ENCODE measurements around the gene TOX2.

Gene TOX2

GRCh38 chr20:44112456-44112855 lies 197.8 kb downstream of the TOX2 start:
- Histone ChIP-seq H3K79me2 (ENCODE audit: low read length) (no peaks in the 10 kb centered on the region), H4K20me1 (ENCODE audit: insufficient read depth, low read length) (no peaks in the 10 kb centered on the region), H3K4me3 (ENCODE audit: low read length) (no peak overlapping the region), H3K9ac (ENCODE audit: low read length) (no peak overlapping the region), H3K9me3 (ENCODE audit: insufficient read depth, low read length) (peaks cover 10% of the 10 kb centered on the region), H3K36me3 (replicated peaks; ENCODE audit: low read depth, low read length) (peaks cover 9% of the 10 kb centered on the region), H2AFZ (ENCODE audit: low read depth, low read length) (no peak overlapping the region), H3K27ac (ENCODE audit: low read length) (no peak overlapping the region), H3K27me3 (ENCODE audit: low read depth, low read length) (peaks cover 21% of the 10 kb centered on the region; the same call in 1 of the 2 replicates), H3K4me1 (ENCODE audit: low read length) (no peaks in the 10 kb centered on the region), H3K4me2 (ENCODE audit: low read length) (no peak overlapping the region)
- no peak for TF ChIP-seq CTCF (IDR thresholded peaks at IDR 0.05; ENCODE audit: low read depth, low read length)
- no peak for TF ChIP-seq EZH2phosphoT487 (IDR thresholded peaks at IDR 0.05; ENCODE audit: low read depth)

DNA sequence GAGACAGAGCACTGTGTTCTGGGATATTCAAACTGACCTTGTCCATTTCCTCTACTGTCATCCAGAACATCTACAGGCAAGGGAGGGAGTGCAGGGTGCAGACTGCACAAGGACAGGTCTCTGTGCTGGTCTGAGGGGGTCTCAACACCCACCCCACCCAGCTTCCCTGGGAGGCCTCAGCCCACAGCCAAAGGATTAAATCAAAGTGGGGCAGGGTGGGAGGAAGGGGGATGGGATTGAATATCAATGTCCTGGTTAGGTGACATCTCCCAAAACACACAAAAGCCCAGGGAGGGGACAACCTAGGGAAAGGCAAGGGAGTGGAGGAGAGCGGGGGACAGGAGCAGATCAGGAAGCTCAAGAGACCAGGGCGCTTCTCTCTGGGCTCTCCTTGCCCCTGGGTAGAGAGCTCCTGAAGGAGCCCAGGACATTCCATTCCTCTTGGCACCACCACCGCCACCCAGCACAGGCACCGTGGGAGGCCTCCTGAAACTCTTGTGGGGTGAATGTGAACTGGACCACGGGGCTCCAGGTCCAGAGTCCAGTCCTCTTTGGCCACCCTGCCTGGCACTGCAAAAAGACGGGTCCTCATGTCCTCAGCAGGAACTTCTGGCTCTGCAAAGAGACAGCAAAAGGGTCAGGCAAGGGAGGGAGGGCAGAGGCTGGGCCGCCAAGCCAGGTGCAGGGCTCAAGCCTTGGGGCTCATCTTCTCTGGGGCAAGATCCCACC lies 198.4 kb downstream of the TOX2 start:
- no peak overlapping the region for H3K27ac ChIP-seq (ENCODE audit: low read length)
- no peaks in the 10 kb centered on the region for H3K79me2 ChIP-seq (ENCODE audit: low read length)
- no peak overlapping the region for H3K4me2 ChIP-seq (ENCODE audit: low read length)
- peaks cover 4% of the 10 kb centered on the region for H3K9me3 ChIP-seq (ENCODE audit: insufficient read depth, low read length)
- H3K9ac ChIP-seq (ENCODE audit: low read length) = no peak overlapping the region
- no peak overlapping the region for H3K4me3 ChIP-seq (ENCODE audit: low read length)
- TF ChIP-seq EZH2phosphoT487 (IDR thresholded peaks at IDR 0.05; ENCODE audit: low read depth) (no peak), CTCF (IDR thresholded peaks at IDR 0.05; ENCODE audit: low read depth, low read length) (no peak)
- H3K4me1 ChIP-seq (ENCODE audit: low read length) = no peaks in the 10 kb centered on the region
- peaks cover 3% of the 10 kb centered on the region for H3K36me3 ChIP-seq (replicated peaks; ENCODE audit: low read depth, low read length)
- no peak overlapping the region for H2AFZ ChIP-seq (ENCODE audit: low read depth, low read length)
- H3K27me3 ChIP-seq (ENCODE audit: low read depth, low read length) = peaks cover 17% of the 10 kb centered on the region; the same call in 1 of the 2 replicates
- H4K20me1 ChIP-seq (ENCODE audit: insufficient read depth, low read length) = no peaks in the 10 kb centered on the region

- H4K20me1 ChIP-seq (ENCODE audit: insufficient read depth, low read length) = no peaks in the 10 kb centered on the region
- no peak overlapping the region for H3K4me3 ChIP-seq (ENCODE audit: low read length)
- H3K27me3 ChIP-seq (ENCODE audit: low read depth, low read length) = peaks cover 15% of the 10 kb centered on the region; the same call in 1 of the 2 replicates
- H3K79me2 ChIP-seq (ENCODE audit: low read length) = no peaks in the 10 kb centered on the region
- no peaks in the 10 kb centered on the region for H3K9me3 ChIP-seq (ENCODE audit: insufficient read depth, low read length)
- H3K9ac ChIP-seq (ENCODE audit: low read length) = no peak overlapping the region
- no peaks in the 10 kb centered on the region for H3K4me1 ChIP-seq (ENCODE audit: low read length)
- H3K36me3 ChIP-seq (replicated peaks; ENCODE audit: low read depth, low read length) = no peaks in the 10 kb centered on the region
- TF ChIP-seq EZH2phosphoT487 (IDR thresholded peaks at IDR 0.05; ENCODE audit: low read depth) (no peak), CTCF (IDR thresholded peaks at IDR 0.05; ENCODE audit: low read depth, low read length) (no peak)
- no peak overlapping the region for H2AFZ ChIP-seq (ENCODE audit: low read depth, low read length)
- no peak overlapping the region for H3K27ac ChIP-seq (ENCODE audit: low read length)
- no peak overlapping the region for H3K4me2 ChIP-seq (ENCODE audit: low read length)
Observed at GRCh38 chr20:44113618-44114376, 199.1 kb downstream of the TOX2 start.

- no peak overlapping the region for H3K4me3 ChIP-seq (ENCODE audit: low read length)
- H4K20me1 ChIP-seq (ENCODE audit: insufficient read depth, low read length) = no peaks in the 10 kb centered on the region
- H3K27ac ChIP-seq (ENCODE audit: low read length) = no peak overlapping the region
- TF ChIP-seq CTCF (IDR thresholded peaks at IDR 0.05; ENCODE audit: low read depth, low read length) = no peak
- TF ChIP-seq EZH2phosphoT487 (IDR thresholded peaks at IDR 0.05; ENCODE audit: low read depth) = no peak
- H3K9me3 ChIP-seq (ENCODE audit: insufficient read depth, low read length) = no peaks in the 10 kb centered on the region
- H3K4me1 ChIP-seq (ENCODE audit: low read length) = no peaks in the 10 kb centered on the region
- no peak overlapping the region for H2AFZ ChIP-seq (ENCODE audit: low read depth, low read length)
- H3K27me3 ChIP-seq (ENCODE audit: low read depth, low read length) = peaks cover 12% of the 10 kb centered on the region
- H3K9ac ChIP-seq (ENCODE audit: low read length) = no peak overlapping the region
- no peaks in the 10 kb centered on the region for H3K79me2 ChIP-seq (ENCODE audit: low read length)
- no peak overlapping the region for H3K4me2 ChIP-seq (ENCODE audit: low read length)
- no peaks in the 10 kb centered on the region for H3K36me3 ChIP-seq (replicated peaks; ENCODE audit: low read depth, low read length)
Observed at GRCh38 chr20:44115181-44115580, 200.5 kb downstream of the TOX2 start.
